ENCODE measurements around the gene CD53.
A peak's percentile ranks its signal among the peaks of the same experiment; 100 is the strongest.
"Not testable (repeated sequence)": the region's sequence is repeated elsewhere in the genome, so short reads cannot be mapped to it uniquely, and the experiment has no call there.

The CD53 gene

GRCh38 chr1:110916669-110917306 lies 43.8 kb downstream of the CD53 start:
- peak; percentile 30 for DNase-seq (ENCODE audit: low spot score)

GRCh38 chr1:110918016-110918415 lies 45.1 kb downstream of the CD53 start:
- no peak for DNase-seq (ENCODE audit: low spot score)

GRCh38 chr1:110921953-110922352 lies 49.0 kb downstream of the CD53 start:
- DNase-seq (ENCODE audit: low spot score), result no peak

- DNase-seq (ENCODE audit: low spot score), result no peak
Measured at GRCh38 chr1:110927484-110928075, 54.6 kb downstream of the CD53 start.

- DNase-seq (ENCODE audit: low spot score), result no peak
Measured at GRCh38 chr1:110928191-110928590, 55.2 kb downstream of the CD53 start.

- DNase-seq (ENCODE audit: low spot score), result no peak
Measured at GRCh38 chr1:110928904-110929303, 56.0 kb downstream of the CD53 start.

GRCh38 chr1:110931097-110931496 lies 58.1 kb downstream of the CD53 start:
- not testable (repeated sequence) for DNase-seq (ENCODE audit: low spot score)

GRCh38 chr1:110936567-110936966 lies 63.6 kb downstream of the CD53 start:
- DNase-seq (ENCODE audit: low spot score), result no peak

- no peak for DNase-seq (ENCODE audit: low spot score)
Measured at GRCh38 chr1:110944806-110945205, 71.9 kb downstream of the CD53 start.

- DNase-seq (ENCODE audit: low spot score), result no peak
Measured at GRCh38 chr1:110945626-110946025, 72.7 kb downstream of the CD53 start.

GRCh38 chr1:110948038-110948810 lies 75.3 kb downstream of the CD53 start:
- no peak for DNase-seq (ENCODE audit: low spot score)

Measured in CD4-positive, alpha-beta T cell treated with Interleukin-15 for 4 hours (primary cell).